Central memory CD8-positive, alpha-beta T cell (primary cell): ENCODE results near the gene ZNF136.
A peak's percentile ranks its signal among the peaks of the same experiment; 100 is the strongest.

ENCODE experiments used
- ATAC-seq: fragments of 150-1000 bp; cut with Tn5 transposase; replicated peaks from 2 replicates; pipeline ENCODE4 v1.10.0; 2022; ENCODE audit warnings: mild to moderate bottlenecking, moderate FRiP score, moderate number of reproducible peaks; ENCODE audit not compliant: poor library complexity, severe bottlenecking; ENCODE audit errors: extremely low read depth
- DNase-seq, 2 donors: peaks; one replicate each; pipeline ENCODE4 v3.0.0; 2021; ENCODE audit warnings: low spot score in 2 of 2
- H3K27ac Mint-ChIP-seq: one replicate; pipeline ENCODE4 v1.8.0; 2022; ENCODE audit warnings: low read depth, mild to moderate bottlenecking, moderate library complexity, mixed read lengths
- H3K27me3 Mint-ChIP-seq: one replicate; pipeline ENCODE4 v1.8.0; 2022; ENCODE audit warnings: mixed read lengths
- H3K36me3 Mint-ChIP-seq: one replicate; pipeline ENCODE4 v1.8.0; 2022; ENCODE audit warnings: mild to moderate bottlenecking, moderate library complexity, mixed read lengths; ENCODE audit not compliant: insufficient read depth
- H3K4me1 Mint-ChIP-seq: one replicate; pipeline ENCODE4 v1.8.0; 2022; ENCODE audit warnings: mixed read lengths
- H3K4me3 Mint-ChIP-seq: one replicate; pipeline ENCODE4 v1.8.0; 2022; ENCODE audit warnings: mild to moderate bottlenecking, moderate library complexity, mixed read lengths
- H3K9me3 Mint-ChIP-seq: one replicate; pipeline ENCODE4 v1.8.0; 2022; ENCODE audit warnings: mixed read lengths

ZNF136 gene

GRCh38 chr19:12205296-12205695 is 42.4 kb downstream of the ZNF136 start:
- Mint-ChIP-seq H3K27me3 (no peaks in the 10 kb centered on the region), H3K27ac (no peak overlapping the region), H3K36me3 (peaks cover 2% of the 10 kb centered on the region), H3K4me1 (no peaks in the 10 kb centered on the region), H3K4me3 (no peak overlapping the region), H3K9me3 (peaks cover 14% of the 10 kb centered on the region)
- no peak for ATAC-seq
- no peak for DNase-seq

- no peak overlapping the region for H3K27ac Mint-ChIP-seq
- peaks cover 2% of the 10 kb centered on the region for H3K36me3 Mint-ChIP-seq
- no peak for ATAC-seq
- DNase-seq, result no peak
- no peak overlapping the region for H3K4me3 Mint-ChIP-seq
- peaks cover 20% of the 10 kb centered on the region for H3K9me3 Mint-ChIP-seq
- no peaks in the 10 kb centered on the region for H3K27me3 Mint-ChIP-seq
- H3K4me1 Mint-ChIP-seq, result no peaks in the 10 kb centered on the region
These were observed 45.3 kb downstream of the ZNF136 start for GRCh38 chr19:12208221-12208620.

- H3K36me3 Mint-ChIP-seq, result peaks cover 2% of the 10 kb centered on the region
- ATAC-seq, result no peak
- H3K4me1 Mint-ChIP-seq, result no peaks in the 10 kb centered on the region
These were observed 54.4 kb downstream of the ZNF136 start for GRCh38 chr19:12217332-12217731.

GRCh38 chr19:12222980-12223630 is 60.2 kb downstream of the ZNF136 start:
- peaks cover 10% of the 10 kb centered on the region for H3K9me3 Mint-ChIP-seq
- no peak overlapping the region for H3K4me3 Mint-ChIP-seq
- H3K27ac Mint-ChIP-seq, result no peak overlapping the region
- H3K36me3 Mint-ChIP-seq, result peaks cover 2% of the 10 kb centered on the region
- H3K27me3 Mint-ChIP-seq, result no peaks in the 10 kb centered on the region
- no peaks in the 10 kb centered on the region for H3K4me1 Mint-ChIP-seq
- ATAC-seq (no peak), DNase-seq (no peak)

More at GRCh38 chr19:12217332-12217731, 54.4 kb downstream of the ZNF136 start:
- H3K27ac Mint-ChIP-seq, result no peak overlapping the region
- no peaks in the 10 kb centered on the region for H3K27me3 Mint-ChIP-seq
- peaks cover 46% of the 10 kb centered on the region for H3K9me3 Mint-ChIP-seq
- H3K4me3 Mint-ChIP-seq, result no peak overlapping the region
- no peak for DNase-seq

GRCh38 chr19:12224676-12225075 is 61.8 kb downstream of the ZNF136 start:
- H3K27ac Mint-ChIP-seq, result no peak overlapping the region
- H3K27me3 Mint-ChIP-seq, result no peaks in the 10 kb centered on the region
- peaks cover 4% of the 10 kb centered on the region for H3K36me3 Mint-ChIP-seq
- ATAC-seq (no peak), DNase-seq (no peak)
- H3K4me3 Mint-ChIP-seq, result no peak overlapping the region
- no peaks in the 10 kb centered on the region for H3K9me3 Mint-ChIP-seq
- no peaks in the 10 kb centered on the region for H3K4me1 Mint-ChIP-seq

- Mint-ChIP-seq H3K36me3 (peaks cover 2% of the 10 kb centered on the region), H3K27me3 (no peaks in the 10 kb centered on the region), H3K27ac (no peak overlapping the region), H3K4me1 (peaks cover 5% of the 10 kb centered on the region), H3K4me3 (no peak overlapping the region), H3K9me3 (no peaks in the 10 kb centered on the region)
- ATAC-seq (no peak), DNase-seq (no peak)
These were observed 67.1 kb downstream of the ZNF136 start for GRCh38 chr19:12229990-12230389.

- H3K4me1 Mint-ChIP-seq, result peaks cover 5% of the 10 kb centered on the region
- H3K27me3 Mint-ChIP-seq, result no peaks in the 10 kb centered on the region
These were observed 68.1 kb downstream of the ZNF136 start for GRCh38 chr19:12230751-12231733.

GRCh38 chr19:12232961-12233360 is 70.1 kb downstream of the ZNF136 start:
- H3K4me3 Mint-ChIP-seq, result no peak overlapping the region
- H3K9me3 Mint-ChIP-seq, result no peaks in the 10 kb centered on the region
- no peaks in the 10 kb centered on the region for H3K27me3 Mint-ChIP-seq
- DNase-seq (no peak), ATAC-seq (no peak)
- H3K4me1 Mint-ChIP-seq, result peaks cover 5% of the 10 kb centered on the region
- no peak overlapping the region for H3K27ac Mint-ChIP-seq
- H3K36me3 Mint-ChIP-seq, result peaks cover 4% of the 10 kb centered on the region

More at GRCh38 chr19:12230751-12231733, 68.1 kb downstream of the ZNF136 start:
- no peak for DNase-seq
- ATAC-seq, result no peak
- H3K4me3 Mint-ChIP-seq, result no peak overlapping the region
- peaks cover 4% of the 10 kb centered on the region for H3K36me3 Mint-ChIP-seq
- no peaks in the 10 kb centered on the region for H3K9me3 Mint-ChIP-seq
- H3K27ac Mint-ChIP-seq, result peak overlapping the region; percentile 22

- no peak overlapping the region for H3K27ac Mint-ChIP-seq
- DNase-seq, result no peak
- ATAC-seq, result no peak
- no peak overlapping the region for H3K4me3 Mint-ChIP-seq
- H3K36me3 Mint-ChIP-seq, result peaks cover 1% of the 10 kb centered on the region
- peaks cover 5% of the 10 kb centered on the region for H3K9me3 Mint-ChIP-seq
- peaks cover 5% of the 10 kb centered on the region for H3K4me1 Mint-ChIP-seq
- no peaks in the 10 kb centered on the region for H3K27me3 Mint-ChIP-seq
These were observed 74.4 kb downstream of the ZNF136 start for GRCh38 chr19:12237143-12237839.
